DLD1 (cell line): ENCODE results near the gene RBM5.

ENCODE experiments used
- in situ Hi-C: cut with HindIII; loops from 2 replicates; pipeline ENCODE4 v1.10.0; 2017; ENCODE audit warnings: low sequenced_read_pairs

Gene RBM5

DNA sequence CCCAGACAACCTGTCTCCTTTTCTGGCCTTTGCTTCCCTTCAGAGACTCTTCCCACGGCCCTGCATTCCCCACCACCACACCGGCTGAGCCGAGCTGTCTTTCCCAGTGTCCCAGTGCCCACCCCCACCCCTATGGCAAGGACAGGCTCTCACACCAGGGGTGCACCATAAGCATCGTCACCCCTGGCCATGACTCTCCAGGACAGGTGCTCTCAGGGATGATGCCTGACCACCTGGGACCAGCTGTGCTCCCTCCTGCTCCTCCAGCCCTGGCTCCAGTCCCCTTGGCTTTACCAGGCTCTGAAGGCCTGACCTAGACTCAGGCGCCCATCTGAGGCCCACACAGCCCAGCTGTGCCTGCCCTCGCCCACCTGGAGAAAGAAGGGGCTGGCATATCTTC, 48.8 kb downstream of the RBM5 start:
- in situ Hi-C loops, result no loop called here

GRCh38 chr3:50138266-50139200, 49.8 kb downstream of the RBM5 start:
- in situ Hi-C loops, result no loop called here

- in situ Hi-C loops, result no loop called here
Observed at GRCh38 chr3:50139308-50139707, 50.6 kb downstream of the RBM5 start.

- in situ Hi-C loops, result no loop called here
Observed at GRCh38 chr3:50139718-50140423, 51.2 kb downstream of the RBM5 start.

GRCh38 chr3:50140990-50141389, 52.3 kb downstream of the RBM5 start:
- in situ Hi-C loops, result no loop called here

GRCh38 chr3:50146316-50146901, 57.7 kb downstream of the RBM5 start:
- in situ Hi-C loops, result no loop called here

DNA sequence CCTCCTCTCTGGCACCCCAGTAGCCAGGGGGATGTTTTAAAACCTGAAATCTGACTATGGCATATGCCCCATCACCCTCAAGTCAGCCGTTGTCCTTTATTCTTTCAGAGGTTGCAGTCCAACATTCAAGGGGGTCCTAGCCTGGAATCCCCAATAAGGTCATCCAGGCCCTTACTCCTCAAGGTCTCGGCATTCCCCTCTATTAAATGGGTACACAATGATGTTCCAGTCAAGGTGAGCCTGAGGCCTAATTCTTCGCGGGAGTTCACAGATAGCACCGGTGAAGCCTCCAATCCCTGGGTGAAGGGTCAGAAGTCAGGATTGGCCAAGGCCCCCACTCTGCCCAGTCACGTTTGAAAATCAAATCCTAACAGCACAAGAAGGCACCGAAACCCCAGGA, 58.3 kb downstream of the RBM5 start:
- in situ Hi-C loops, result no loop called here

GRCh38 chr3:50147447-50147846, 58.7 kb downstream of the RBM5 start:
- in situ Hi-C loops, result no loop called here

DNA sequence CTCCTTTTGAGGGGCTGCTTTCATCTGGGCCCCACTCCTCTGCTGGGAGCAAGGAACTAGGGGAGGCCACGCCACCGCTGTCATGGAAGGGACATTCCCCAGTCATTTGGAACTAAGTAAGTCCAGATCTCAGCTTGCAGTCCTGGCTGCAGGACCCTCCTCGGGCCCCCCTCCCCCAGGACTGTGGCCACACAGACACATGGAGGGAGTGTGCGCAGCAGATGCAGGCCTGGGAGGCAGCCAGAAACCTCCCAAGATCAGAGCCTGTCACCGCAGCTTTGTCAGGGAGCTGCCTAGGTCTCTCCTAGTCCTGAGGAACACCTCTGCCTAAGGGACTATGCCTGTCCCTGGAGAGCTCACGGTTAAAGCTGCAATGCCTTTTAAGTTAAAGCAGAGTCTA, 59.1 kb downstream of the RBM5 start:
- in situ Hi-C loops, result no loop called here

DNA sequence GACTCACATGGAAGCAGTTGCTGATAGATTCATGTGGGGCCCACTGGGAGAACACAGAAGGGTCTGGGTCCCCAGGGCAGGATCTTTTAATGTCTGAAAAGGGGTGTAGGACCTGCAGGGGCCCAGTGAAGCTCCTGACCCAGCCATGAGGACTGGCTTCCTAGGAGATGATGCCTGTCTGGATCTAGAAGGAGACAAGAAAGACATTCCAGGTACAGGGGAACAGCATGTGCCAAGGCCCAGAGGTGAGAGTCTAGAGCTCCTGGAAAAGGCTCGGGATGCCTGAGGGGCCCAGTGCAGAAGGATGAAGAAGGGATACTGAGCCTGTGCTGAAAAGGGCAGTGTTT, 61.7 kb downstream of the RBM5 start:
- in situ Hi-C loops, result no loop called here

GRCh38 chr3:50150863-50151686, 62.4 kb downstream of the RBM5 start:
- in situ Hi-C loops, result no loop called here

DNA sequence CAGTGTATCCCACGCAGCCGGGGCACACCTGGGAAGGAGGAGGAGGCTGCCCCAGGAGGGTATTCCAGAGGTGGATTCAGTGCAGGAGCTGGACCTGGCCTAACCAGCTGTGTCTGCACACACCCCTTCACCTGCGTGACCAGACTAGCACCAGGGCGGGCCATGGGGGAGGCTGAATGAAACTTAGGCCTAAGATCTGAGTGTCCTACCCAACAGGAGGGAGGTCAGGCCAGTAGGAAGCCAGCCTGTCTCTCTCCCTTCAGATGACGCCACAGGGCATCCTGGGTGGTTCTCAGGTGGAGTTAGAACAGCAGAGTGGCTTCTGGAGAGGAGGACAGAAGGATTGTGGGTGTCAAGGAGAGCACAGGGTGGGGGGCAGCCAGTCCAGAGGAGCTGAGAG, 63.0 kb downstream of the RBM5 start:
- in situ Hi-C loops, result no loop called here

DNA sequence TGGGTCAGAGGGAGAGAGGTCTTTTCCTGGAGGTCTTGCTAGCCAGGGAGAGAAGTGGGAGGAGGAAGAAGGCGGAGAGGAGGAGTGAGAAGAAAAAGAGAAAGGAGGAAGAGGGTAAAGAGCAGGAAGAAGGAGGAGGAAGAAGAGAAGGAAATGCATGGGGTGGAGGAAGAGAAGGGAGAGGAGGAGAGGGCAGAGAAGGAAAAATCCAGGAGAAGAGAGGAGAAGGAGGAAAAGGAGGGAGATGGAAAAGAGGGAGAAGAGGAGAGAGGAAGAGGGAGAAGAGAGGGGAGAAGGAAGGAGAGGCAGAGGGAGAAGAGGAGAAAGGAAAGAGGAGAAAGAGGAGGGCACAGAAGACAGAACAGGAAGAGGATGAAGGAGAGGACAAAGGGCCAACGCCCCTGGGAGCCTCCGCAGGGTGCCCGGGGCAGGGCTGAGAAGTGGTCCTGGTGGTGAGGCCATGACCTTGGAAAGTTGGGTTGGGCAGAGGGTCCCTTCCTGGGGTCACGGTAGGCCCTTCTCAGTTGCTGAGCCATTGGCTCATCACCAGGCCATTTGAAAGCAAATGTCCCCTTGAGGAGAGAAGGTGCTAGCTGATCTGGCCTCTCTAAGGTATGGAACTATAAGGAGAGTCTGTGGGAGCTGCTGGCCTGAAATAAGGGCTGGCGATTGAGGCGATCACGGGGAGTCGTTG, 65.2 kb downstream of the RBM5 start:
- in situ Hi-C loops, result no loop called here

GRCh38 chr3:50154476-50154839, 65.7 kb downstream of the RBM5 start:
- in situ Hi-C loops, result no loop called here

GRCh38 chr3:50154840-50155490, 66.2 kb downstream of the RBM5 start, which contains the start of gene SEMA3F:
SEMA3F (plus strand) TSS chr3:50155324; CDS start chr3:50159623, 4,299 bp downstream.
- in situ Hi-C loops, result no loop called here

DNA sequence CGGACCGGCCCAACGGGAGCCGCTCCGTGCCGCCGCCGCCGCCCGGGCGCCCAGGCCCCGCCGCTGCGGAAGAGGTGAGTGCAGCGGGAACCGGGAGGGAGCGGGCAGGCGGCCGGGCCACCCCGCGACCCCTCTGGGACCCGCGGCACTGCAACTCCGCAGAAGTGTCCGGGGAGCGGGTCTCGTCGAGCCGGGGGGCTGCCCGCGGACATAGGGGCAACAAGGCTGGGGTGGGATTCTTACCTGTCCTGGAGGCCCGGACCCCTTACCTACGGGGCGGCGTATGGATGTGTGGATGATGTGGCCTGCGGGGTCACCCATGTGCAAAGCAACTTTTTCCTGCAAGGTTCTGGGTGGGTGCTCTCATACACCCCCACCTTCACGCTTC, 66.8 kb downstream of the RBM5 start:
- in situ Hi-C loops, result no loop called here

- in situ Hi-C loops, result no loop called here
Observed at GRCh38 chr3:50155891-50156290, 67.2 kb downstream of the RBM5 start.

DNA sequence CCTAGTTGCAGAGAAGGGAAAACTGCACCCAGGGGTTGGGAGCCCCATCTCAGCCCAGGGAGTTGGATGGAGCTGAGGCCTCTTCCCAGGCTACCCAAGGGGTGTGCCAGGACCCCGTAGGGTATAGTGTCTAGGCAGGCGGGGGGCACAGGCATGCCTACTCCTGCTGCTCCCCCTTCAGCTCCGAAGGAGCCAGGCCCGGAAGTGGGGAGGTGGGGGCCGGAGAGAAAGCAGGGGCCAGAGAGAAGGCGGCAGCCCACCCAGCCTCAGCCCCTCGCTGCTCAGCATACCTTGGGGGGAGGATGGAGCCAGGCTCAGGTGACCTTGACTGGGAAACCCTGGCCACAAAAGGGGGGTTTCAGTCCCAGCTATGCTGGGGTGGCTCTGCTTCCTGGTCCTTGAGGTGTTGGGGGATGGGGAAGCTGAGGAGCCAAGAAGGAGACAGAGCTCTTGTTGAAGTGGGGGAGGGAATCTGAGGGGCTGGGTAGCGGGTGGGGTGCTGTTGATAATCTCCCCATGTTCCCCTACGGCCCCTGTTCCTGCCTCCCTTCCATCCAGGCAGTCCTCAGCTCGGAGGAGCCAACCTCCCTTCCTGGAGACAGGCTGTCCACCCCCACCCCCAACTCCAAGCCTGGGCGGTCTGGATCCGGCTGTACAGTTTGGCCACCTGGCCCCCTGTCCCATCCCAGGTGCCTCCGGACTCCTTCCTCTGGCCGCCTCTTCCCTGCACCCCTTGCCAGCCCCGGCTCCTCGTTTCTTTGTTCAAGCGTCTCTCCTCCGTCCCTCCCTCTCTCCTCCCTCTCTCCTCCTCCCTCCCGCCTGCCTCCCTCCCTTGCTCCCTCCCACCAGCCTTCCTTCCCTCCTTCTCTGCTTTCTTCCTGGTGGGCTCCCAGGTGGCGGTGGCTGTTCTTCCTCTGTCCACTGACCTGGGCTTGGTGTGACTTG, 68.1 kb downstream of the RBM5 start:
- in situ Hi-C loops, result no loop called here
